Measurements from ENCODE around the gene SEZ6. TPM values are rescaled to one million over a fixed set of nuclear protein-coding genes. Genes with fewer than 3 reads are reported as not detected.

The SEZ6 gene
- total RNA-seq, 3 donors from 2014 or later, result not detected

DNA sequence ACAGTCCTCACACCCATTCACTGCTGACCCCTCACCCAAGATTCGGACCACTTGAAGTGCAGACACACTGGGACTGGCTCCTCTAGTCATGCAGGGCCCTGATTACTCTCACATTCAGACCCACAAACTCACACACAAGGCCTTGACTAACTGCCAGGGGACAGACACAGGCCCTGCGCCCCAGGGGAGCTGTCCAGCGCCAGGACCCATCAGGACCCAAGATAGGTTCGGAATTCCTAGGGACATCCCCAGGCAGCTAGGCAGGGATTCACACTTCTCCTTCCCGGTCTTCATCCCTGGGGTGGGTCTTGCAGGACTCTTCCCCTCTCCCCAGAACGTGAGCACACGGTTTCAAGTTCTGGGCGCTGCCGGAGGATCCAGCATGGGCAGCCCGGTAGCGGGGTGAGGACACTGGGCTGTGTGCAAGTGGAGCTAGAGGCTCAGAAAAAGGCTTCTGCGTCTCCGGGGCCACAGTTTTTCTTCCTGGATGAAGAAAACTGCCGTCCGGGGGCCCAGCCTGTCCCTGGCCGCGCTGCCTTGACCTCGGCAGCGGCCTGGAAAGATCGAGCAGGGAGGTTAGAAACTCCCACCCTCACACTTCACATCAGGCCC, 1.6 kb downstream of the SEZ6 start:
- H3K9me3 ChIP-seq, result no peaks in the 10 kb centered on the region
- TF ChIP-seq, protein P1, sequence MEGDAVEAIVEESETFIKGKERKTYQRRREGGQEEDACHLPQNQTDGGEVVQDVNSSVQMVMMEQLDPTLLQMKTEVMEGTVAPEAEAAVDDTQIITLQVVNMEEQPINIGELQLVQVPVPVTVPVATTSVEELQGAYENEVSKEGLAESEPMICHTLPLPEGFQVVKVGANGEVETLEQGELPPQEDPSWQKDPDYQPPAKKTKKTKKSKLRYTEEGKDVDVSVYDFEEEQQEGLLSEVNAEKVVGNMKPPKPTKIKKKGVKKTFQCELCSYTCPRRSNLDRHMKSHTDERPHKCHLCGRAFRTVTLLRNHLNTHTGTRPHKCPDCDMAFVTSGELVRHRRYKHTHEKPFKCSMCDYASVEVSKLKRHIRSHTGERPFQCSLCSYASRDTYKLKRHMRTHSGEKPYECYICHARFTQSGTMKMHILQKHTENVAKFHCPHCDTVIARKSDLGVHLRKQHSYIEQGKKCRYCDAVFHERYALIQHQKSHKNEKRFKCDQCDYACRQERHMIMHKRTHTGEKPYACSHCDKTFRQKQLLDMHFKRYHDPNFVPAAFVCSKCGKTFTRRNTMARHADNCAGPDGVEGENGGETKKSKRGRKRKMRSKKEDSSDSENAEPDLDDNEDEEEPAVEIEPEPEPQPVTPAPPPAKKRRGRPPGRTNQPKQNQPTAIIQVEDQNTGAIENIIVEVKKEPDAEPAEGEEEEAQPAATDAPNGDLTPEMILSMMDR (IDR thresholded peaks at IDR 0.05), result no peak
- TF ChIP-seq POLR2A (IDR thresholded peaks at IDR 0.05) (no peak), POLR2AphosphoS5 (IDR thresholded peaks at IDR 0.05) (no peak)

DNA sequence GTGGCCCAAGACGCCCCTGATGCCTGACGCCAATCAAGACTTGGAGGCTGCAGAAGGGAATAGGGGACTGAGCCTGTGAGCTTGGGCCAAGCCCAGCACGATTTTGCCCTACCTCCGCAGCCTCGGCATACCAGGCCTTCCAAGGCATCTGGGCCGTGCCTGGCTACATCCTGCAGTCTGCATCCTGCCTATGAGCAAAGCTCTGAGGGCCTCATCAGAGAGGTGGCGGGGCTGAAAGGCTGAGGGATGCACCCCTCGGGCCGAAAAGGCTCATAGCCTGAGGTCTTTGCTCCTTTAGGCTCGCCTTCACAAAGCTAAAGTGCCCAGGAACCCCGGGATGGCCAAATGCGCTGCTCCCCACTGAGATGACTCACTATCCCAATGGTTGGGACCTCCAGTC, 2.5 kb downstream of the SEZ6 start:
- TF ChIP-seq POLR2A (IDR thresholded peaks at IDR 0.05) (no peak), POLR2AphosphoS5 (IDR thresholded peaks at IDR 0.05) (no peak)
- no peak for DNase-seq (ENCODE audit: low spot score in 2 of 2)
- Histone ChIP-seq H3K27ac (no peak overlapping the region), H3K4me3 (no peak overlapping the region), H3K36me3 (no peaks in the 10 kb centered on the region), H3K9me3 (no peaks in the 10 kb centered on the region), H3K27me3 (peaks cover 5 to 60% of the 10 kb centered on the region in 2 donors), H3K4me1 (no peaks in the 10 kb centered on the region)
- intact Hi-C loops (cut with DNase I; ENCODE audit: low total_unique reads), result no loop called here

More for the DNA sequence above, 1.6 kb downstream of the SEZ6 start:
- Histone ChIP-seq H3K36me3 (no peaks in the 10 kb centered on the region), H3K27ac (no peak overlapping the region), H3K4me1 (no peaks in the 10 kb centered on the region), H3K27me3 (peaks cover 5 to 63% of the 10 kb centered on the region in 2 donors), H3K4me3 (no peak overlapping the region)
- intact Hi-C loops (cut with DNase I; ENCODE audit: low total_unique reads), result no loop called here
- no peak for DNase-seq (ENCODE audit: low spot score in 2 of 2)

GRCh38 chr17:29002811-29003210, 3.0 kb downstream of the SEZ6 start:
- no peak for TF ChIP-seq POLR2A (IDR thresholded peaks at IDR 0.05)
- TF ChIP-seq, protein P1 (IDR thresholded peaks at IDR 0.05), result no peak
- TF ChIP-seq POLR2AphosphoS5 (IDR thresholded peaks at IDR 0.05), result no peak
- intact Hi-C loops (cut with DNase I; ENCODE audit: low total_unique reads), result no loop called here
- H3K9me3 ChIP-seq, result no peaks in the 10 kb centered on the region
- H3K4me1 ChIP-seq, result no peaks in the 10 kb centered on the region
- no peak overlapping the region for H3K27ac ChIP-seq
- no peak for DNase-seq (ENCODE audit: low spot score in 2 of 2)
- no peak overlapping the region for H3K4me3 ChIP-seq
- peaks cover 5 to 60% of the 10 kb centered on the region in 2 donors for H3K27me3 ChIP-seq
- H3K36me3 ChIP-seq, result no peaks in the 10 kb centered on the region

DNA sequence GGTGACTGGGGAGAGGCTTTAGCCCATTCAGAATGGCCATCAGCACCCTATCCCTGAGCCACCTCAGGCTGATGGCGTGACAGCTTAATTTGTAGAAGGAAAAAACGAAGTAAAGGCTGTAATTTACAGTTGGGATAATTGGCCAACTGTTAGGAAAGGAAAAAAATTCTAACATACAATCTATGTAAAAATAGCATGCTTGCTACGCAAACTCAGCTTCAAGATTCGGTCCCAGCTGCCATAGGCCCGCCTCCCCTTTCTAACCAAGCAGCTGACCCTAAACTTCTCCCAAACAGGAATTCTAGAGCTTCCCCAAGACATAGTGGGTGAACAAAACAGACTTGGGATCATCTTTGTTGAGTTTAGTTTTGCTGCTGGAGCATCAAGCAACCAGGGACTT, 4.9 kb downstream of the SEZ6 start:
- H3K9me3 ChIP-seq, result no peaks in the 10 kb centered on the region
- no peak overlapping the region for H3K4me3 ChIP-seq

DNA sequence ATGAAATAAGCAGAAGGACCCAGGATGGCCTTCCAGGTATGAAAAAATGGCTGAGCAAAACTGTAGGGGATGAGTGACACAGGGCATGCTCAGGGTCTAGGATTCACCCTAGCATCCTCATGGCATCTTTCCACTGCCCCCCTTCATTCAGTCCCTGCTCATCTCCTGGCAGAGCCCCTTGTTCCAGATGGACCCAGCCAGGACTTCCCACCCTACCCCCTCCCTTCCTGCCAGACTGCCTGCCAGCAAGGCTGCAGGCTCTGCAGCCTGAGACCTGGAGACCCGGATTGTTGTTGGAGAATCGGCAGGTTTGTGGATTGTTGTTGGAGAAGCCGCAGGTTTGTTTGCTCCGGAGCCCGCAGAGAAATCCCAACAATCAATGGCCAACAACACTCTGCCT, 6.6 kb downstream of the SEZ6 start:
- Histone ChIP-seq H3K4me1 (no peaks in the 10 kb centered on the region), H3K27ac (no peak overlapping the region), H3K36me3 (no peaks in the 10 kb centered on the region), H3K27me3 (peaks cover 0 to 27% of the 10 kb centered on the region in 2 donors), H3K4me3 (no peak overlapping the region), H3K9me3 (no peaks in the 10 kb centered on the region)
- TF ChIP-seq, protein P1 (IDR thresholded peaks at IDR 0.05), result no peak
- no peak for TF ChIP-seq POLR2A (IDR thresholded peaks at IDR 0.05)
- no peak for TF ChIP-seq POLR2AphosphoS5 (IDR thresholded peaks at IDR 0.05)
- intact Hi-C loops (cut with DNase I; ENCODE audit: low total_unique reads), result no loop called here
- DNase-seq (ENCODE audit: low spot score in 2 of 2), result no peak

More for the DNA sequence above, 4.9 kb downstream of the SEZ6 start:
- H3K36me3 ChIP-seq, result no peaks in the 10 kb centered on the region
- DNase-seq (ENCODE audit: low spot score in 2 of 2), result no peak
- H3K27me3 ChIP-seq, result peaks cover 0 to 45% of the 10 kb centered on the region in 2 donors
- intact Hi-C loops (cut with DNase I; ENCODE audit: low total_unique reads), result no loop called here
- H3K27ac ChIP-seq, result no peak overlapping the region
- TF ChIP-seq, protein P1 (IDR thresholded peaks at IDR 0.05), result no peak
- no peak for TF ChIP-seq POLR2A (IDR thresholded peaks at IDR 0.05)
- TF ChIP-seq POLR2AphosphoS5 (IDR thresholded peaks at IDR 0.05), result no peak
- H3K4me1 ChIP-seq, result no peaks in the 10 kb centered on the region

Measured in breast epithelium (tissue), 4 donors.